ENCODE measurements around the gene GALNT10.

DNA sequence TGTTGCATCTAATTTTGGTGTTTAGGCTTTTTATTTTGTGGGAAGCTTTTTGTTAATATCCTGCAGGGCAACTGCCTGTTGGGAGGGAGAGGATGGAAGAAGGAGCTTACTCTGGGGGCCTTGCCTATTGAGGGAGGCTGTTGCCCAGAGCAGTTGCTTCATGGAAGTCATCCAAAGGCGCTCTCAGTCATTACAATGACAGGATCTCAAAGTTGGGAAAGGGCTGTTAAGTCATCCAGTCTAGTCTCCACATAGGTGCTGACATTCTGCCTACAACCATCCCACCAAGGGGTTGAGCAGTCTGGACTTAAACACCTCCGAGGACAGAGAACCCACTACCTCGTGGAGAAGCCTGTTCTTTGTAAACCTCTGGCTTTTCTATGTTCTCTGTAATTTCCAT, 268.5 kb downstream of the GALNT10 start:
- TF ChIP-seq GATA2 (IDR thresholded peaks at IDR 0.05; ENCODE audit: low read depth, low read length) (no peak), GATA3 (IDR thresholded peaks at IDR 0.05; ENCODE audit: low read depth, low read length) (no peak)
